Measurements from ENCODE around the gene DENND4A. TPM values are rescaled to one million over a fixed set of nuclear protein-coding genes. Genes with fewer than 3 reads are reported as not detected.

Gene DENND4A
- total and polyA plus RNA-seq, 9 of the 15 experiments (the other 6 are each of a cell fraction or from before 2014, with no cell fraction given) = 6.8 to 32.3 (median 19.9) TPM

DNA sequence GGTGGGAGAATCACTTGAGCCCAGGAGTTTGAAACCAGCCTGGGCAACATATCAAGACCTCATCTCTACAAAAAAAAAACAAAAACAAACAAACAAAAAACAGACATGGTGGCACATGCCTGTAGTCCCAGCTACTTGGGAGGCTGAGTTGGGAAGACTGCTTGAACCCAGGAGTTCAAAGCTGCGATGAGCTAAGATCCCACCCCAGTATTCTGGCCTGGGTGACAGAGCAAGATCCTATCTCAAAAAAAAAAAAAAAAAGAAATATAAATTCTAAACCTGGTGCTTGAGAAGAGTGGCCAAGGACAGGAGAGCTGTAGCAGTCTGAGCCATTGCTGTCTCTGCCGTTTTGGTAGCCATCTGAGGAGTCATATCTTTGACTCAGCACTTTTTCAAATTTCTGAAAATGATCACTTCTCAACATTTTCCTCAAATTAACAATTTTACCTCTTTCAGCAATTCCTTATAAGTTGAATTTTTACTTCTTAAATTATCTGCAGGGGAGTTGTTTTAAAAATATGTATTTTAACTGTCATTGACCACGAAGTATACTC is 3.6 kb upstream of the DENND4A start (continued):
- TF ChIP-seq, protein P1, sequence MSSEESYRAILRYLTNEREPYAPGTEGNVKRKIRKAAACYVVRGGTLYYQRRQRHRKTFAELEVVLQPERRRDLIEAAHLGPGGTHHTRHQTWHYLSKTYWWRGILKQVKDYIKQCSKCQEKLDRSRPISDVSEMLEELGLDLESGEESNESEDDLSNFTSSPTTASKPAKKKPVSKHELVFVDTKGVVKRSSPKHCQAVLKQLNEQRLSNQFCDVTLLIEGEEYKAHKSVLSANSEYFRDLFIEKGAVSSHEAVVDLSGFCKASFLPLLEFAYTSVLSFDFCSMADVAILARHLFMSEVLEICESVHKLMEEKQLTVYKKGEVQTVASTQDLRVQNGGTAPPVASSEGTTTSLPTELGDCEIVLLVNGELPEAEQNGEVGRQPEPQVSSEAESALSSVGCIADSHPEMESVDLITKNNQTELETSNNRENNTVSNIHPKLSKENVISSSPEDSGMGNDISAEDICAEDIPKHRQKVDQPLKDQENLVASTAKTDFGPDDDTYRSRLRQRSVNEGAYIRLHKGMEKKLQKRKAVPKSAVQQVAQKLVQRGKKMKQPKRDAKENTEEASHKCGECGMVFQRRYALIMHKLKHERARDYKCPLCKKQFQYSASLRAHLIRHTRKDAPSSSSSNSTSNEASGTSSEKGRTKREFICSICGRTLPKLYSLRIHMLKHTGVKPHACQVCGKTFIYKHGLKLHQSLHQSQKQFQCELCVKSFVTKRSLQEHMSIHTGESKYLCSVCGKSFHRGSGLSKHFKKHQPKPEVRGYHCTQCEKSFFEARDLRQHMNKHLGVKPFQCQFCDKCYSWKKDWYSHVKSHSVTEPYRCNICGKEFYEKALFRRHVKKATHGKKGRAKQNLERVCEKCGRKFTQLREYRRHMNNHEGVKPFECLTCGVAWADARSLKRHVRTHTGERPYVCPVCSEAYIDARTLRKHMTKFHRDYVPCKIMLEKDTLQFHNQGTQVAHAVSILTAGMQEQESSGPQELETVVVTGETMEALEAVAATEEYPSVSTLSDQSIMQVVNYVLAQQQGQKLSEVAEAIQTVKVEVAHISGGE (CRISPR knock-in tag; IDR thresholded peaks at IDR 0.05) = no peak
- TF ChIP-seq ZNF655 (CRISPR knock-in tag; IDR thresholded peaks at IDR 0.05) (no peak), AFF1 (IDR thresholded peaks at IDR 0.05; ENCODE audit: low read depth in 1 of 2, partially characterized antibody in 2 of 2) (peak in 1 of 2 experiments; percentile 31), BDP1 (IDR thresholded peaks at IDR 0.05; ENCODE audit: insufficient read depth, insufficient read length) (no peak), RAD21 (CRISPR knock-in tag; conservative IDR thresholded peaks at IDR 0.05 in 1 of 2, IDR thresholded peaks at IDR 0.05 in 1 of 2) (no peak), TAF15 (IDR thresholded peaks at IDR 0.05; ENCODE audit: low read depth, low read length) (no peak), RBM25 (IDR thresholded peaks at IDR 0.05; ENCODE audit: low read depth, low read length, severe bottlenecking) (no peak), PCBP2 (IDR thresholded peaks at IDR 0.05; ENCODE audit: low read depth, low read length, poor library complexity, severe bottlenecking) (no peak), ZNF707 (CRISPR knock-in tag; conservative IDR thresholded peaks at IDR 0.05) (no peak), ZNF197 (CRISPR knock-in tag; IDR thresholded peaks at IDR 0.05; ENCODE audit: low read depth) (no peak), ZNF277 (CRISPR knock-in tag; IDR thresholded peaks at IDR 0.05; ENCODE audit: borderline replicate concordance) (no peak), ZNF778 (CRISPR knock-in tag; IDR thresholded peaks at IDR 0.05) (no peak)
- TF ChIP-seq, protein P2, sequence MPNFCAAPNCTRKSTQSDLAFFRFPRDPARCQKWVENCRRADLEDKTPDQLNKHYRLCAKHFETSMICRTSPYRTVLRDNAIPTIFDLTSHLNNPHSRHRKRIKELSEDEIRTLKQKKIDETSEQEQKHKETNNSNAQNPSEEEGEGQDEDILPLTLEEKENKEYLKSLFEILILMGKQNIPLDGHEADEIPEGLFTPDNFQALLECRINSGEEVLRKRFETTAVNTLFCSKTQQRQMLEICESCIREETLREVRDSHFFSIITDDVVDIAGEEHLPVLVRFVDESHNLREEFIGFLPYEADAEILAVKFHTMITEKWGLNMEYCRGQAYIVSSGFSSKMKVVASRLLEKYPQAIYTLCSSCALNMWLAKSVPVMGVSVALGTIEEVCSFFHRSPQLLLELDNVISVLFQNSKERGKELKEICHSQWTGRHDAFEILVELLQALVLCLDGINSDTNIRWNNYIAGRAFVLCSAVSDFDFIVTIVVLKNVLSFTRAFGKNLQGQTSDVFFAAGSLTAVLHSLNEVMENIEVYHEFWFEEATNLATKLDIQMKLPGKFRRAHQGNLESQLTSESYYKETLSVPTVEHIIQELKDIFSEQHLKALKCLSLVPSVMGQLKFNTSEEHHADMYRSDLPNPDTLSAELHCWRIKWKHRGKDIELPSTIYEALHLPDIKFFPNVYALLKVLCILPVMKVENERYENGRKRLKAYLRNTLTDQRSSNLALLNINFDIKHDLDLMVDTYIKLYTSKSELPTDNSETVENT (CRISPR knock-in tag; IDR thresholded peaks at IDR 0.05) = no peak
